ENCODE results near the gene KDM4B. TPM values are rescaled to one million over a fixed set of nuclear protein-coding genes. Genes with fewer than 3 reads are reported as not detected.

Gene KDM4B
- total and polyA plus RNA-seq, 2 donors (not counting 1 experiment from before 2014, with no cell fraction given), result 6.4 to 14.4 TPM

DNA sequence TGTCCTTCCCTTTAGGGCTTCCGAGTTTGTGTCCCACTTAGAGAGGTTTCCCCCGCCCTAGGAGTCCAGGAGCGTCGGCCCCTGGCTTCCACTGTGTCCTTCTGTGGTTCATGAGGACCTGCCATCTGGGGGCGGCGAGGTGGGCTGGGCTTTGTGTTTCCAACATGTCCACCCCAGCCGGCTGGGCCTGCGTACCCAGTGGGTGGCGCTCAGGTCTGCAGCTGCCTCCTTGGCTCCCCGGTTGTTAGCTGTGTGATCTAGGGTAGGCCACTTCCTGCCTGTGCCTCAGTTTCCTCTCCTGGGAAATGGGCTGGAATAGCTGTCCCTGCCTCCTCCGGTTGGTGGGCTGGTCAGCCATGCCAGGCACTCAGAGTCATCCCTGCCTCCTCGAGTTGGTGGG is 28.4 kb downstream of the KDM4B start:
- peaks cover 8% of the 10 kb centered on the region for H3K79me2 ChIP-seq (ENCODE audit: control insufficient read depth, insufficient read depth, low read length)

DNA sequence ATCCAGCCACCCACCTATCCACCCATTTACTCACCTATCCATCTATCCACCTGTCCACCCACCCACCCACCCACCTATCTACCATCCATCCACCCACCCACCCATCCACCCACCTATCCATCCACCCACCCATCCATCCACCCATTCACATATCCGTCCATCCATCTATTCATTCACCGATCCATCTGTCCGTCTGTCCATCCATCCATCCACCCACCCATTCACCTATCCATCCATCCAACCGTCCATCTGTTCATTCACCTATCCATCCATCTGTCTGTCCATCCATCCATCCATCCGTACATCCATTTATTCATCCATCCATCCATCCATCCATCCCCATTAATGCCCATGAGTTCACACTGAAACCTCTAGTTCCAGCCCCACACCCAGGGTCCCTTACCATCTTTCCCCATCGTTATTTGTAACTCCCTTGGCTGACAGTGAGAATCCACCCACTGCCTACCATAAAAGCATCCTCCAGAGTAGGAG is 31.3 kb downstream of the KDM4B start:
- H3K9me3 ChIP-seq (ENCODE audit: control insufficient read depth, insufficient read depth, low read depth, low read length), result no peaks in the 10 kb centered on the region
- no peaks in the 10 kb centered on the region for H3K4me1 ChIP-seq (ENCODE audit: control insufficient read depth, extremely low read depth, insufficient read depth, low read length)
- no peak overlapping the region for H2AFZ ChIP-seq (ENCODE audit: low read length)
- DNase-seq (ENCODE audit: low read depth in 2 of 2), result no peak
- H3K4me2 ChIP-seq (ENCODE audit: extremely low read depth, insufficient read depth, low read length), result no peak overlapping the region
- H3K36me3 ChIP-seq (ENCODE audit: control insufficient read depth, insufficient read depth, low read length), result no peaks in the 10 kb centered on the region
- H4K20me1 ChIP-seq (ENCODE audit: control insufficient read depth, extremely low read depth, insufficient read depth, low read length), result no peaks in the 10 kb centered on the region
- no peak overlapping the region for H3K9ac ChIP-seq (ENCODE audit: insufficient read depth, low read length)
- peaks cover 28% of the 10 kb centered on the region for H3K79me2 ChIP-seq (ENCODE audit: control insufficient read depth, insufficient read depth, low read length)
- H3K27me3 ChIP-seq (ENCODE audit: control insufficient read depth, insufficient read depth, low read length), result no peaks in the 10 kb centered on the region
- TF ChIP-seq, protein P1, sequence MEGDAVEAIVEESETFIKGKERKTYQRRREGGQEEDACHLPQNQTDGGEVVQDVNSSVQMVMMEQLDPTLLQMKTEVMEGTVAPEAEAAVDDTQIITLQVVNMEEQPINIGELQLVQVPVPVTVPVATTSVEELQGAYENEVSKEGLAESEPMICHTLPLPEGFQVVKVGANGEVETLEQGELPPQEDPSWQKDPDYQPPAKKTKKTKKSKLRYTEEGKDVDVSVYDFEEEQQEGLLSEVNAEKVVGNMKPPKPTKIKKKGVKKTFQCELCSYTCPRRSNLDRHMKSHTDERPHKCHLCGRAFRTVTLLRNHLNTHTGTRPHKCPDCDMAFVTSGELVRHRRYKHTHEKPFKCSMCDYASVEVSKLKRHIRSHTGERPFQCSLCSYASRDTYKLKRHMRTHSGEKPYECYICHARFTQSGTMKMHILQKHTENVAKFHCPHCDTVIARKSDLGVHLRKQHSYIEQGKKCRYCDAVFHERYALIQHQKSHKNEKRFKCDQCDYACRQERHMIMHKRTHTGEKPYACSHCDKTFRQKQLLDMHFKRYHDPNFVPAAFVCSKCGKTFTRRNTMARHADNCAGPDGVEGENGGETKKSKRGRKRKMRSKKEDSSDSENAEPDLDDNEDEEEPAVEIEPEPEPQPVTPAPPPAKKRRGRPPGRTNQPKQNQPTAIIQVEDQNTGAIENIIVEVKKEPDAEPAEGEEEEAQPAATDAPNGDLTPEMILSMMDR (conservative IDR thresholded peaks at IDR 0.05 in 1 of 2, IDR thresholded peaks at IDR 0.05 in 1 of 2; ENCODE audit: low read depth in 1 of 2, low read length in 2 of 2), result no peak
- TF ChIP-seq EZH2 (IDR thresholded peaks at IDR 0.05; ENCODE audit: low read length, missing control alignments), result no peak
- H3K27ac ChIP-seq (ENCODE audit: insufficient read depth, low read length), result no peak overlapping the region
- H3K4me3 ChIP-seq (replicated peaks in 1 of 4; ENCODE audit: control extremely low read depth in 1 of 4, insufficient read depth in 1 of 4, low read depth in 3 of 4, low read length in 4 of 4), result no peak overlapping the region

More for the DNA sequence above, 28.4 kb downstream of the KDM4B start:
- DNase-seq (ENCODE audit: low read depth in 2 of 2), result no peak
- Histone ChIP-seq H3K9ac (ENCODE audit: insufficient read depth, low read length) (no peak overlapping the region), H3K4me3 (replicated peaks in 1 of 4; ENCODE audit: control extremely low read depth in 1 of 4, insufficient read depth in 1 of 4, low read depth in 3 of 4, low read length in 4 of 4) (no peak overlapping the region), H3K27ac (ENCODE audit: insufficient read depth, low read length) (no peak overlapping the region), H3K4me1 (ENCODE audit: control insufficient read depth, extremely low read depth, insufficient read depth, low read length) (no peaks in the 10 kb centered on the region), H4K20me1 (ENCODE audit: control insufficient read depth, extremely low read depth, insufficient read depth, low read length) (no peaks in the 10 kb centered on the region), H3K27me3 (ENCODE audit: control insufficient read depth, insufficient read depth, low read length) (no peaks in the 10 kb centered on the region), H3K9me3 (ENCODE audit: control insufficient read depth, insufficient read depth, low read depth, low read length) (no peaks in the 10 kb centered on the region), H2AFZ (ENCODE audit: low read length) (no peak overlapping the region), H3K4me2 (ENCODE audit: extremely low read depth, insufficient read depth, low read length) (no peak overlapping the region), H3K36me3 (ENCODE audit: control insufficient read depth, insufficient read depth, low read length) (no peaks in the 10 kb centered on the region)
- no peak for TF ChIP-seq EZH2 (IDR thresholded peaks at IDR 0.05; ENCODE audit: low read length, missing control alignments)
- TF ChIP-seq, protein P1 (conservative IDR thresholded peaks at IDR 0.05 in 1 of 2, IDR thresholded peaks at IDR 0.05 in 1 of 2; ENCODE audit: low read depth in 1 of 2, low read length in 2 of 2), result no peak

DNA sequence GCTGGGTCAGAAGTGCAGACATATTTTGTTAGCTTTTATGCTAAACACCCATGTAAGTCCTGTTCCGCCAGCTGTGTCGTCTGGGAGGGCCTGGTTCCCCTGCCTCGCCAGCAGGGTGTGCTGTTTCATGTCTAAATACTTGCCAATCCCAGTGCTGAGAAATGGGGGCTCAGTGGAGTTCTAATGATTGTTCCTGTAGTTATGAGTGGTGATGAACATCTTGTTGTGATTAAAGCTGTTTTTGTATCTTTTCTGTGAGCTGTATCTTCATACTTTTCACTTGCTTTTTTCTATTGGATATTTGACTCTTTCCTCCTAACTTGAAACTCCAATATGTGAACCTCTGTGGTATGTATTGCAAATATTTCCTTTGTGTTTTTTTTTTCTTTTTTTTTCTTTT is 32.7 kb downstream of the KDM4B start:
- H3K27ac ChIP-seq (ENCODE audit: insufficient read depth, low read length), result peak overlapping the region; percentile 9
- H3K4me2 ChIP-seq (ENCODE audit: extremely low read depth, insufficient read depth, low read length), result no peak overlapping the region
- TF ChIP-seq, protein P1 (conservative IDR thresholded peaks at IDR 0.05 in 1 of 2, IDR thresholded peaks at IDR 0.05 in 1 of 2; ENCODE audit: low read depth in 1 of 2, low read length in 2 of 2), result peak; percentile 74 to 83
- TF ChIP-seq EZH2 (IDR thresholded peaks at IDR 0.05; ENCODE audit: low read length, missing control alignments), result no peak
- no peaks in the 10 kb centered on the region for H3K9me3 ChIP-seq (ENCODE audit: control insufficient read depth, insufficient read depth, low read depth, low read length)
- no peak overlapping the region for H2AFZ ChIP-seq (ENCODE audit: low read length)
- no peaks in the 10 kb centered on the region for H4K20me1 ChIP-seq (ENCODE audit: control insufficient read depth, extremely low read depth, insufficient read depth, low read length)
- no peak overlapping the region for H3K4me3 ChIP-seq (replicated peaks in 1 of 4; ENCODE audit: control extremely low read depth in 1 of 4, insufficient read depth in 1 of 4, low read depth in 3 of 4, low read length in 4 of 4)
- H3K9ac ChIP-seq (ENCODE audit: insufficient read depth, low read length), result no peak overlapping the region
- peak; percentile 57 to 63 for DNase-seq (ENCODE audit: low read depth in 2 of 2)
- no peaks in the 10 kb centered on the region for H3K27me3 ChIP-seq (ENCODE audit: control insufficient read depth, insufficient read depth, low read length)
- no peaks in the 10 kb centered on the region for H3K4me1 ChIP-seq (ENCODE audit: control insufficient read depth, extremely low read depth, insufficient read depth, low read length)
- H3K36me3 ChIP-seq (ENCODE audit: control insufficient read depth, insufficient read depth, low read length), result no peaks in the 10 kb centered on the region
- peaks cover 36% of the 10 kb centered on the region for H3K79me2 ChIP-seq (ENCODE audit: control insufficient read depth, insufficient read depth, low read length)
